LoVo (cell line): Measurements from ENCODE around the gene ZNF827.

Source experiments
- DNase-seq: peaks from one replicate; pipeline ENCODE4 v3.0.0-alpha.2; 2016; ENCODE audit warnings: low spot score

ZNF827 gene

GRCh38 chr4:145935253-145936141 lies 3.1 kb downstream of the ZNF827 start:
- no peak for DNase-seq

GRCh38 chr4:145934434-145935047 lies 4.1 kb downstream of the ZNF827 start:
- no peak for DNase-seq

- no peak for DNase-seq
Observed at GRCh38 chr4:145933134-145933533, 5.5 kb downstream of the ZNF827 start.

GRCh38 chr4:145931403-145931802 lies 7.2 kb downstream of the ZNF827 start:
- DNase-seq, result no peak

GRCh38 chr4:145930592-145930991 lies 8.0 kb downstream of the ZNF827 start:
- no peak for DNase-seq

- DNase-seq, result no peak
Observed at GRCh38 chr4:145929415-145930178, 9.0 kb downstream of the ZNF827 start.

- DNase-seq, result no peak
Observed at GRCh38 chr4:145928748-145929147, 9.9 kb downstream of the ZNF827 start.

GRCh38 chr4:145927030-145927429 lies 11.6 kb downstream of the ZNF827 start:
- no peak for DNase-seq

GRCh38 chr4:145921231-145921630 lies 17.4 kb downstream of the ZNF827 start:
- no peak for DNase-seq

GRCh38 chr4:145920205-145920604 lies 18.4 kb downstream of the ZNF827 start:
- no peak for DNase-seq

- DNase-seq, result no peak
Observed at GRCh38 chr4:145912376-145912775, 26.2 kb downstream of the ZNF827 start.

- no peak for DNase-seq
Observed at GRCh38 chr4:145909773-145910172, 28.9 kb downstream of the ZNF827 start.

GRCh38 chr4:145909281-145909715 lies 29.3 kb downstream of the ZNF827 start:
- DNase-seq, result peak; percentile 59

- no peak for DNase-seq
Observed at GRCh38 chr4:145907812-145908211, 30.8 kb downstream of the ZNF827 start.

- DNase-seq, result no peak
Observed at GRCh38 chr4:145907390-145907789, 31.2 kb downstream of the ZNF827 start.

- DNase-seq, result no peak
Observed at GRCh38 chr4:145904413-145905177, 34.0 kb downstream of the ZNF827 start.

- no peak for DNase-seq
Observed at GRCh38 chr4:145902522-145902921, 36.1 kb downstream of the ZNF827 start.

GRCh38 chr4:145899886-145900460 lies 38.6 kb downstream of the ZNF827 start:
- DNase-seq, result no peak

- DNase-seq, result no peak
Observed at GRCh38 chr4:145898926-145899531, 39.6 kb downstream of the ZNF827 start.

GRCh38 chr4:145898466-145898865 lies 40.2 kb downstream of the ZNF827 start:
- DNase-seq, result no peak

- DNase-seq, result no peak
Observed at GRCh38 chr4:145895056-145895455, 43.6 kb downstream of the ZNF827 start.
